Naive thymus-derived CD4-positive, alpha-beta T cell (primary cell): ENCODE data around the gene GTPBP8. TPM values are rescaled to one million over a fixed set of nuclear protein-coding genes. Genes with fewer than 3 reads are reported as not detected.

Experiments used
- ATAC-seq: fragments of 150-1000 bp; cut with Tn5 transposase; 2 replicates; pipeline ENCODE4 v1.10.0; 2021; ENCODE audit warnings: mild to moderate bottlenecking, moderate library complexity
- CTCF ChIA-PET: fragments of 350-600 bp; sonication (Branson Sonifier 250); formaldehyde crosslinking; loops from one replicate; lab custom pipeline; 2021; ENCODE audit warnings: antibody characterized with exemption; lab: Charles Lee
- POLR2A ChIA-PET: fragments of 350-600 bp; sonication (Branson Sonifier 250); formaldehyde crosslinking; loops from one replicate; lab custom pipeline; 2021; ENCODE audit warnings: antibody characterized with exemption, inconsistent platforms; lab: Charles Lee
- DNase-seq, 9 donors: peaks; one replicate each; pipeline versions ENCODE4 v3.0.0 to v3.0.0-alpha.2; 2020 to 2022; ENCODE audit warnings: mixed read lengths in 1 of 9
- H3K27ac ChIP-seq: one replicate; pipeline ENCODE4 v1.7.0; 2013; ENCODE audit warnings: mild to moderate bottlenecking, low read depth, low read length, moderate library complexity
- H3K27me3 ChIP-seq, 2 donors: one replicate each; pipeline ENCODE4 v1.7.0; 2013; ENCODE audit warnings: low read length in 2 of 2, mild to moderate bottlenecking in 2 of 2, moderate library complexity in 2 of 2; ENCODE audit not compliant: control insufficient read depth in 2 of 2, insufficient read depth in 2 of 2
- H3K36me3 ChIP-seq, 3 experiments: 1 replicate in 2 of 3; 2 replicates in 1 of 3; pipeline ENCODE4 v1.7.0; 2013; ENCODE audit warnings: low read length in 3 of 3, mild to moderate bottlenecking in 3 of 3, moderate library complexity in 1 of 3; ENCODE audit not compliant: insufficient read depth in 3 of 3, control insufficient read depth in 2 of 3
- H3K4me1 ChIP-seq, 2 donors: one replicate each; pipeline ENCODE4 v1.7.0; 2013; ENCODE audit warnings: low read length in 2 of 2, mild to moderate bottlenecking in 2 of 2, moderate library complexity in 1 of 2; ENCODE audit not compliant: control insufficient read depth in 2 of 2, insufficient read depth in 2 of 2
- H3K4me3 ChIP-seq: 2 replicates; pipeline ENCODE4 v1.7.0; 2013; ENCODE audit warnings: mild to moderate bottlenecking, low read length
- H3K9me3 ChIP-seq, 3 experiments: 1 replicate in 2 of 3; 2 replicates in 1 of 3; pipeline ENCODE4 v1.7.0; 2013; ENCODE audit warnings: low read length in 3 of 3; ENCODE audit not compliant: control insufficient read depth in 2 of 3
- H3K27ac Mint-ChIP-seq, 9 donors: one replicate each; pipeline ENCODE4 v1.8.0; 2020 to 2022; ENCODE audit warnings: mixed read lengths in 9 of 9, mild to moderate bottlenecking in 8 of 9, moderate library complexity in 5 of 9, inconsistent platforms in 2 of 9
- H3K27me3 Mint-ChIP-seq, 5 donors: one replicate each; pipeline ENCODE4 v1.8.0; 2021 to 2022; ENCODE audit warnings: mixed read lengths in 5 of 5, mild to moderate bottlenecking in 1 of 5
- H3K36me3 Mint-ChIP-seq, 5 donors: one replicate each; pipeline ENCODE4 v1.8.0; 2020 to 2022; ENCODE audit warnings: mixed read lengths in 5 of 5, mild to moderate bottlenecking in 3 of 5, inconsistent platforms in 1 of 5
- H3K4me1 Mint-ChIP-seq, 7 donors: one replicate each; pipeline ENCODE4 v1.8.0; 2020 to 2022; ENCODE audit warnings: mixed read lengths in 7 of 7, mild to moderate bottlenecking in 3 of 7, inconsistent platforms in 1 of 7
- H3K4me3 Mint-ChIP-seq, 10 donors: one replicate each; pipeline ENCODE4 v1.8.0; 2020 to 2022; ENCODE audit warnings: mild to moderate bottlenecking in 10 of 10, mixed read lengths in 10 of 10, moderate library complexity in 6 of 10, inconsistent platforms in 2 of 10
- H3K9me3 Mint-ChIP-seq, 11 donors: one replicate each; pipeline ENCODE4 v1.8.0; 2020 to 2022; ENCODE audit warnings: mixed read lengths in 11 of 11, mild to moderate bottlenecking in 4 of 11, inconsistent platforms in 1 of 11, moderate library complexity in 1 of 11
- intact Hi-C, 2 donors: fragments of 100-400 bp; cut with micrococcal nuclease; formaldehyde crosslinking; loops; one replicate each; pipeline ENCODE4 v1.15.1; 2023
- polyA plus RNA-seq, 2 donors: library from polyadenylated mRNA; unstranded; fragments of 300-500 nt; fragmentation: Illumina TruSeq; gene quantifications; one replicate each; pipeline ENCODE4 v1.2.3, GENCODE V29; 2021
- total RNA-seq, 6 experiments: library from RNA in 5 of 6; stranded (reverse) in 5 of 6; gene quantifications; 1 replicate in 5 of 6; 2 replicates in 1 of 6; pipeline ENCODE4 v1.2.3 and lab custom pipeline; 2021 to 2026

The GTPBP8 gene
- total RNA-seq (10 to 100 TPM; 12.6 to 49.1 (median 26.4) TPM), polyA plus RNA-seq (10 to 100 TPM; 31.1 to 32.8 TPM), total RNA-seq (lab: John Stamatoyannopoulos, UW) (15.6 reads per million, percentile 45 among the genes with 10 or more reads in this experiment)

GRCh38 chr3:112990672-112991602 is at the start of gene GTPBP8:
GTPBP8 (plus strand) TSS chr3:112990984; CDS start chr3:112991000, 16 bp downstream.
- Histone ChIP-seq H3K9me3 (no peaks in the 10 kb centered on the region), H3K36me3 (peaks cover 0 to 9% (median 0%) of the 10 kb centered on the region in 3 experiments), H3K4me1 (peaks cover 19 to 27% of the 10 kb centered on the region in 2 donors), H3K27ac (peak within 1 kb of the TSS; percentile 86), H3K4me3 (peak within 1 kb of the TSS; percentile 86), H3K27me3 (no peaks in the 10 kb centered on the region)
- POLR2A ChIA-PET = interaction anchor here (0.6 to 10.2 kb wide), 10 partner anchors 12 to 756 kb away, joined by 3 to 168 read pairs (median 4); partner anchors contain the start of genes ATG3, ATP6V1A, CD200 and CD200R1
- intact Hi-C loops = loop anchor here (1.0 to 10.0 kb wide), 11 partner anchors 14 to 864 kb away; partner anchors contain the start of genes SLC35A5 (in 2 of the 2), BTLA (in 1 of the 2) and USF3 (in 1 of the 2)
- Mint-ChIP-seq H3K4me3 (peak within 1 kb of the TSS; percentile 90 to 99 (median 95)), H3K4me1 (peaks cover 30 to 85% (median 77%) of the 10 kb centered on the region in 7 donors), H3K27ac (peak within 1 kb of the TSS; percentile 91 to 98 (median 95)), H3K36me3 (peaks cover 0 to 18% (median 9%) of the 10 kb centered on the region in 5 donors), H3K9me3 (peaks cover 0 to 1% (median 0%) of the 10 kb centered on the region in 11 donors), H3K27me3 (no peaks in the 10 kb centered on the region)
- DNase-seq (peak; percentile 62 to 82 (median 78)), ATAC-seq (peak; percentile 91)
- CTCF ChIA-PET = interaction anchor here (0.6 to 2.2 kb wide), 14 partner anchors 8 to 348 kb away, joined by 3 to 13 read pairs (median 4); partner anchors contain the start of gene CD200R1

DNA sequence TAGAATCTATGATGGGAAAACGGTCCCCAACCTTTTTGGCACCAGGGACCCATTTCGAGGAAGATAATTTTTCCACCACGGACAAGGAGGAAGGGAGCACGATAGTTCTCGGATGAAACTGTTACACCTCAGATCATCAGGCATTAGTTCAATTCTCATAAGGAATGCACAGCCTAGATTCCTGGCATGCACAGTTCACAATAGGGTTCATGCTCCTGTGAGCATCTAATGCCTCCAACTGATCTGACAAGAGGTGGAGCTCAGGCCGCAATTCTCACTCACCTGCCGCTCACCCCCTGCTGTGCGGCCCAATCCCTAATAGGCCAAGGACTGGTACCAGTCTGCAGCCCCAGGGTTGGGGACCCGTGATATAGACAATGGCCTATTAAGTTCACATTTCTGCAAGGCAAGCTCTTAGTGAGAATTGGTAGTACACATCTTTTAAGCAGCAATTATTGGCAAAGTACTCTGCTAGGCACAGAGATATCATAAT is 42.4 kb upstream of the GTPBP8 start:
- H3K36me3 ChIP-seq = peaks cover 0 to 4% (median 0%) of the 10 kb centered on the region in 3 experiments
- ChIA-PET POLR2A (no interaction called here), CTCF (no interaction called here)
- Mint-ChIP-seq H3K27ac (peak overlapping the region in 8 of 9 donors; percentile 16 to 80 (median 54)), H3K4me1 (peaks cover 0 to 53% (median 27%) of the 10 kb centered on the region in 7 donors), H3K4me3 (no peak overlapping the region), H3K9me3 (peaks cover 2 to 50% (median 19%) of the 10 kb centered on the region in 11 donors), H3K27me3 (no peaks in the 10 kb centered on the region), H3K36me3 (peaks cover 12 to 72% (median 60%) of the 10 kb centered on the region in 5 donors)
- H3K4me3 ChIP-seq = no peak overlapping the region
- intact Hi-C loops = loop anchor here in 1 of 2 donors (5.0 kb wide), 1 partner anchor 41 kb away; no protein-coding TSS in a partner anchor
- ATAC-seq (no peak), DNase-seq (no peak)
- H3K9me3 ChIP-seq = no peaks in the 10 kb centered on the region
- H3K4me1 ChIP-seq = no peaks in the 10 kb centered on the region
- H3K27me3 ChIP-seq = no peaks in the 10 kb centered on the region
- H3K27ac ChIP-seq = no peak overlapping the region

DNA sequence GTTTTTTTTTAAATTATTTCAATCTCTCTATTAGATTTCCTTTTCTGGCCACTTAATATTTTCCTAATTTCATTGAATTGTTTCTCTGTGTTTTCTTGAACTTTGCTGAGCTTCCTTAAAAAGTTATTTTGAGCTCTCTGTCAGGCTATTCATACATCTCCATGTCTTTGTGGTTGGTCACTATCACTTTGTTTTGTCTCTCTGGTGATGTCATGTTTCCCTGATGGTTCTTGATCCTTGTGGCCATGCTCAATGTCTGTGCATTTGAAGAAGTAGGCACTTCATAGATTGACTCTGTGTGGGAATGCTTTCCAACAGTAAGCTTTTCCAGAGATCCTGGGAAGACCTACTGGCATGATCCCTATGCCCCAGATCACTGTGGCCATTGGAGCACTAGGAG is 34.4 kb upstream of the GTPBP8 start:
- CTCF ChIA-PET = no interaction called here
- H3K4me3 Mint-ChIP-seq = no peak overlapping the region

GRCh38 chr3:112958811-112959560 is 31.8 kb upstream of the GTPBP8 start:
- DNase-seq = no peak
- peak; percentile 36 for ATAC-seq
- POLR2A ChIA-PET = interaction anchor here (0.5 to 0.6 kb wide), 2 partner anchors 11 to 1254 kb away, joined by 3 to 7 read pairs; no protein-coding TSS in a partner anchor
- Mint-ChIP-seq H3K9me3 (peaks cover 5 to 51% (median 17%) of the 10 kb centered on the region in 11 donors), H3K27me3 (no peaks in the 10 kb centered on the region), H3K27ac (peak overlapping the region in 2 of 9 donors; percentile 12 to 19), H3K4me3 (peak overlapping the region in 9 of 10 donors; percentile 32 to 81 (median 72)), H3K4me1 (peaks cover 16 to 68% (median 53%) of the 10 kb centered on the region in 7 donors), H3K36me3 (peaks cover 21 to 62% (median 59%) of the 10 kb centered on the region in 5 donors)
- no peaks in the 10 kb centered on the region for H3K27me3 ChIP-seq
- CTCF ChIA-PET = no interaction called here
- intact Hi-C loops = loop anchor here (1.0 to 2.0 kb wide), 2 partner anchors 13 to 14 kb away; no protein-coding TSS in a partner anchor
- H3K4me3 ChIP-seq = peak overlapping the region; percentile 26
- peaks cover 0 to 10% (median 0%) of the 10 kb centered on the region in 3 experiments for H3K9me3 ChIP-seq
- peaks cover 0 to 16% (median 4%) of the 10 kb centered on the region in 3 experiments for H3K36me3 ChIP-seq
- H3K27ac ChIP-seq = no peak overlapping the region
- H3K4me1 ChIP-seq = peaks cover 7 to 10% of the 10 kb centered on the region in 2 donors

More for the DNA sequence above, 34.4 kb upstream of the GTPBP8 start:
- Mint-ChIP-seq H3K27ac (peak overlapping the region in 2 of 9 donors; percentile 7 to 35), H3K4me1 (peaks cover 14 to 58% (median 36%) of the 10 kb centered on the region in 7 donors), H3K9me3 (peaks cover 0 to 42% (median 19%) of the 10 kb centered on the region in 11 donors), H3K36me3 (peaks cover 12 to 52% (median 48%) of the 10 kb centered on the region in 5 donors), H3K27me3 (no peaks in the 10 kb centered on the region)
- intact Hi-C loops = no loop called here
- H3K27me3 ChIP-seq = no peaks in the 10 kb centered on the region
- POLR2A ChIA-PET = interaction anchor here (0.7 kb wide), 1 partner anchor 76 kb away, joined by 3 read pairs; no protein-coding TSS in a partner anchor
- no peak overlapping the region for H3K27ac ChIP-seq
- H3K4me1 ChIP-seq = peaks cover 7 to 10% of the 10 kb centered on the region in 2 donors
- DNase-seq (no peak), ATAC-seq (no peak)
- H3K4me3 ChIP-seq = no peak overlapping the region
- H3K9me3 ChIP-seq = no peaks in the 10 kb centered on the region
- H3K36me3 ChIP-seq = peaks cover 0 to 8% (median 4%) of the 10 kb centered on the region in 3 experiments

GRCh38 chr3:112963683-112964082 is 27.1 kb upstream of the GTPBP8 start:
- H3K27me3 Mint-ChIP-seq = no peaks in the 10 kb centered on the region
- DNase-seq (no peak), ATAC-seq (no peak)
- intact Hi-C loops = no loop called here
- peaks cover 30 to 55% (median 48%) of the 10 kb centered on the region in 5 donors for H3K36me3 Mint-ChIP-seq
- peaks cover 29 to 87% (median 78%) of the 10 kb centered on the region in 7 donors for H3K4me1 Mint-ChIP-seq
- H3K4me1 ChIP-seq = peaks cover under 1 to 23% of the 10 kb centered on the region in 2 donors
- no peak overlapping the region for H3K27ac ChIP-seq
- H3K27me3 ChIP-seq = no peaks in the 10 kb centered on the region
- peak overlapping the region in 1 of 10 donors; percentile 35 for H3K4me3 Mint-ChIP-seq
- peaks cover 0 to 16% (median 0%) of the 10 kb centered on the region in 3 experiments for H3K36me3 ChIP-seq
- peaks cover 9 to 39% (median 19%) of the 10 kb centered on the region in 11 donors for H3K9me3 Mint-ChIP-seq
- CTCF ChIA-PET = interaction anchor here (1.2 kb wide), 1 partner anchor 15 kb away, joined by 4 read pairs; no protein-coding TSS in a partner anchor
- H3K4me3 ChIP-seq = no peak overlapping the region
- peaks cover 0 to 10% (median 0%) of the 10 kb centered on the region in 3 experiments for H3K9me3 ChIP-seq
- no peak overlapping the region for H3K27ac Mint-ChIP-seq
- POLR2A ChIA-PET = no interaction called here
